Lung (tissue), 12 donors: ENCODE measurements around the gene RBM42. TPM values are rescaled to one million over a fixed set of nuclear protein-coding genes. Genes with fewer than 3 reads are reported as not detected.
A peak's percentile ranks its signal among the peaks of the same experiment; 100 is the strongest.

ENCODE experiments used
- ATAC-seq: fragments of 200-7000 bp; cut with Tn5 transposase; one replicate; pipeline ENCODE4 v1.9.1; 2020; ENCODE audit warnings: moderate number of reproducible peaks; ENCODE audit not compliant: insufficient read depth, low FRiP score
- DNase-seq, 3 donors: peaks; one replicate each; pipeline ENCODE4 v3.0.0-alpha.2; 2013 to 2017
- H3K27ac ChIP-seq, 2 donors: one replicate each; pipeline ENCODE4 v1.5.1; 2013; ENCODE audit warnings: mild to moderate bottlenecking in 2 of 2, moderate library complexity in 2 of 2, control low read depth in 1 of 2, inconsistent platforms in 1 of 2, low read depth in 1 of 2, low read length in 1 of 2
- H3K27me3 ChIP-seq, 3 donors: one replicate each; pipeline ENCODE4 v1.5.1; 2013; ENCODE audit warnings: low read length in 2 of 3; ENCODE audit not compliant: control insufficient read depth in 3 of 3, insufficient read depth in 3 of 3
- H3K36me3 ChIP-seq, 4 donors: one replicate each; pipeline ENCODE4 v1.5.1; 2013; ENCODE audit warnings: low read length in 4 of 4, mild to moderate bottlenecking in 1 of 4, moderate library complexity in 1 of 4; ENCODE audit not compliant: control insufficient read depth in 4 of 4, insufficient read depth in 4 of 4
- H3K4me1 ChIP-seq, 5 donors: one replicate each; pipeline ENCODE4 v1.5.1; 2013; ENCODE audit warnings: low read length in 5 of 5, mild to moderate bottlenecking in 2 of 5, moderate library complexity in 1 of 5; ENCODE audit not compliant: control insufficient read depth in 5 of 5, insufficient read depth in 5 of 5
- H3K4me3 ChIP-seq: one replicate; pipeline ENCODE4 v1.5.1; 2013; ENCODE audit warnings: mild to moderate bottlenecking, control low read depth, moderate library complexity
- H3K9ac ChIP-seq, 2 donors: one replicate each; pipeline ENCODE4 v1.5.1; 2013; ENCODE audit warnings: low read length in 2 of 2, control low read depth in 1 of 2; ENCODE audit not compliant: insufficient read depth in 1 of 2
- H3K9me3 ChIP-seq, 4 donors: one replicate each; pipeline ENCODE4 v1.5.1; 2013; ENCODE audit warnings: low read length in 3 of 4, mild to moderate bottlenecking in 1 of 4, moderate library complexity in 1 of 4; ENCODE audit not compliant: control insufficient read depth in 4 of 4, insufficient read depth in 3 of 4
- WGBS, 2 donors: extraction: QIAGEN DNeasy Blood & Tissue Kit; methylation state at CpG; one replicate each; pipeline ENCODE4 v1.1.7; 2013; 5-methylcytosine and 5-hydroxymethylcytosine counted together
- polyA plus RNA-seq, 2 donors: library from polyadenylated mRNA; stranded (reverse); fragments of 200-250 nt; gene quantifications; one replicate each; pipeline ENCODE4 v1.2.1, GENCODE V29; 2013
- total RNA-seq, 2 donors: library from RNA; depleted of rRNA in 1 of 2; stranded (reverse); fragments of >200 nt in 1 of 2; gene quantifications; one replicate each; pipeline ENCODE4 v1.2.1, GENCODE V29; 2014 to 2021
- TF ChIP-seq, protein P1 (sequence below): IDR thresholded peaks from 2 replicates; pipeline ENCODE4 v1.5.1; 2012; ENCODE audit warnings: mild to moderate bottlenecking; ENCODE audit errors: control extremely low read depth, extremely low read depth
- donor health status: control.
- donor health status: control.
- donor health status: Bipolar disorder and iron deficiency.
- donor health status: healthy.
- donor health status: DM: yes; HTN: yes; CAD: no.

RBM42 gene
- total and polyA plus RNA-seq, 4 donors, result 28.4 to 84.0 (median 73.0) TPM

DNA sequence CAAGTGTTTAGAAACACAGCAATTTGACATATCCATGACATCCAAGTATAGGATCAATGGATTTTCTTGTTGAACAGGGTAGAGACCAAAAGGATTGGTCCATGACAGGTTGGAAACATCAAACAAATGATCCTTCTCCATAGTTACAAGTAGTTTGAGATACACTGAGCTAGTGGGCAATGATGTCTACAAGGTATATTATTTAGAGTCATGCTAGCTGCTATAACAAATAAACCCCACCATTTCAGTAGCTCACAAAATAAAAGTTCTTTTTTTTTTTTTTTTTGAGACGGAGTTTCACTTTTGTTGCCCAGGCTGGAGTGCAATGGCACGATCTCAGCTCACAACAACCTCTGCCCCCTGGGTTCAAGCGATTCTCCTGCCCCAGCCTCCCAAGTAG lies 21.2 kb upstream of the RBM42 start:
- DNase-seq, result no peak
- peaks cover 0 to 4% (median 2%) of the 10 kb centered on the region in 5 donors for H3K4me1 ChIP-seq
- peaks cover 0 to 5% (median 2%) of the 10 kb centered on the region in 4 donors for H3K9me3 ChIP-seq
- 78 to 87% methylated on average over 3 of the region's 3 CpGs for WGBS, 2 donors
- no peaks in the 10 kb centered on the region for H3K27me3 ChIP-seq
- TF ChIP-seq, protein P1, sequence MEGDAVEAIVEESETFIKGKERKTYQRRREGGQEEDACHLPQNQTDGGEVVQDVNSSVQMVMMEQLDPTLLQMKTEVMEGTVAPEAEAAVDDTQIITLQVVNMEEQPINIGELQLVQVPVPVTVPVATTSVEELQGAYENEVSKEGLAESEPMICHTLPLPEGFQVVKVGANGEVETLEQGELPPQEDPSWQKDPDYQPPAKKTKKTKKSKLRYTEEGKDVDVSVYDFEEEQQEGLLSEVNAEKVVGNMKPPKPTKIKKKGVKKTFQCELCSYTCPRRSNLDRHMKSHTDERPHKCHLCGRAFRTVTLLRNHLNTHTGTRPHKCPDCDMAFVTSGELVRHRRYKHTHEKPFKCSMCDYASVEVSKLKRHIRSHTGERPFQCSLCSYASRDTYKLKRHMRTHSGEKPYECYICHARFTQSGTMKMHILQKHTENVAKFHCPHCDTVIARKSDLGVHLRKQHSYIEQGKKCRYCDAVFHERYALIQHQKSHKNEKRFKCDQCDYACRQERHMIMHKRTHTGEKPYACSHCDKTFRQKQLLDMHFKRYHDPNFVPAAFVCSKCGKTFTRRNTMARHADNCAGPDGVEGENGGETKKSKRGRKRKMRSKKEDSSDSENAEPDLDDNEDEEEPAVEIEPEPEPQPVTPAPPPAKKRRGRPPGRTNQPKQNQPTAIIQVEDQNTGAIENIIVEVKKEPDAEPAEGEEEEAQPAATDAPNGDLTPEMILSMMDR, result no peak
- H3K27ac ChIP-seq, result no peak overlapping the region
- H3K36me3 ChIP-seq, result peaks cover 0 to under 1% (median 0%) of the 10 kb centered on the region in 4 donors
- no peak for ATAC-seq
- no peak overlapping the region for H3K4me3 ChIP-seq
- H3K9ac ChIP-seq, result no peak overlapping the region

DNA sequence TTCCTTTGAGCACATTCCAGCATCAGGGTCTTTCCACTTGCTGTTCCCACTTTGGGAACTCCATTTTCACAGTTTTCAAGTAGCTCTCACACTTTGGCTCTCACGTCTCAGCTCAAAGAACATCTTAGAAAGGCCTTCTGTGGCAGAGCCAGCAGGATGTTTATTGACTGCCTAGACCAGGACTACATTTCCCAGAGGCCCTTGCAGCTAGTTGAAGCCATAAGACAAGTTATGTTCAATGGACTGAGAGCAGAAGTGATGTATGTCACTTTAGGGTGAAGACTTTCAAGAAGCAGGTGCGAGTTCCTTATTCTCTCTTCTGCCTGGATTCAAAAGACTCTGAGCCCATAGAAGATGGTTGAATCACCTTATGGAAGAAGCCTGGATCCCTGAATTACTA lies 20.6 kb upstream of the RBM42 start:
- Histone ChIP-seq H3K4me3 (no peak overlapping the region), H3K27ac (no peak overlapping the region), H3K9me3 (peaks cover 0 to 5% (median 2%) of the 10 kb centered on the region in 4 donors), H3K36me3 (peaks cover 0 to 3% (median 0%) of the 10 kb centered on the region in 4 donors), H3K9ac (no peak overlapping the region), H3K27me3 (no peaks in the 10 kb centered on the region), H3K4me1 (peaks cover 0 to 8% (median 3%) of the 10 kb centered on the region in 5 donors)
- TF ChIP-seq, protein P1, result no peak
- WGBS, 2 donors, result 83 to 95% methylated on average over 2 of the region's 2 CpGs
- ATAC-seq, result no peak
- no peak for DNase-seq

DNA sequence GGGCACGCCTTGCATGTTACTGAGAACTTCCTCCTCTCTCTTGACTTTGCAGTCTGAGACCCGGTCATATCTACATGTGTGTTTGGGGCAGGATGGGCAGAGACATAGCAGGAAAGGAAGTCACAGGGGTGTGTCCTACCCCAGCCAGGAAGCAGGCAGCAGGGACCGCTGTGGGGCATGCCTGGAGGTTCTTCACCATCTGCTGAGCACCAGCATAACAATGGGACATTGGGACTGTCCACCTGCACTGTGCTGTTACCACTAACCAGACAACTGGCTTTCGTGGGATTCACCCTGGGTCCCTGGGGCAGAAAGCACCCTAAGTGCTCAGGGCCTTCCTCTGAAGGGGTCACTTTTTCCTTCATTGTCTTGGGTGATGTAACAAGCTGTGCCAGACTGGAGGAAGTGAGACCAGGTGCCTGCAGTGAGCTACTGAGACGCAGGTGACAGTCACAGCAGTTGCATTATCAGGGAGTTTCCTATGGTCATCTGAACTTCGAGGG lies 18.9 kb upstream of the RBM42 start:
- Histone ChIP-seq H3K9ac (no peak overlapping the region), H3K27me3 (no peaks in the 10 kb centered on the region), H3K4me3 (no peak overlapping the region), H3K9me3 (peaks cover 0 to 5% (median 2%) of the 10 kb centered on the region in 4 donors), H3K27ac (no peak overlapping the region), H3K4me1 (peaks cover 0 to 10% (median 3%) of the 10 kb centered on the region in 5 donors), H3K36me3 (peaks cover 0 to 3% (median 0%) of the 10 kb centered on the region in 4 donors)
- no peak for ATAC-seq
- DNase-seq, result no peak
- 36 to 55% methylated on average over 6 of the region's 6 CpGs for WGBS, 2 donors
- TF ChIP-seq, protein P1, result no peak

- H3K9ac ChIP-seq, result peak overlapping the region in 1 of 2 donors; percentile 72
- H3K27ac ChIP-seq, result no peak overlapping the region
Measured at GRCh38 chr19:35612224-35612558, 16.6 kb upstream of the RBM42 start.

More at GRCh38 chr19:35612224-35612558, 16.6 kb upstream of the RBM42 start:
- Histone ChIP-seq H3K4me3 (no peak overlapping the region), H3K36me3 (peaks cover 0 to 11% (median 5%) of the 10 kb centered on the region in 4 donors), H3K4me1 (peaks cover 0 to 10% (median 3%) of the 10 kb centered on the region in 5 donors), H3K9me3 (peaks cover 0 to 4% (median 2%) of the 10 kb centered on the region in 4 donors), H3K27me3 (no peaks in the 10 kb centered on the region)
- no peak for DNase-seq
- 39 to 43% methylated on average over 9 of the region's 9 CpGs for WGBS, 2 donors
- TF ChIP-seq, protein P1, result no peak
- no peak for ATAC-seq
